Body of pancreas (tissue), 4 donors: Measurements from ENCODE around the gene PRPF8.

Source experiments
- POLR2A ChIP-seq, 3 donors: fragments of 450-650 bp; IDR thresholded peaks; one replicate each; pipeline ENCODE4 v1.6.1; 2016; ENCODE audit warnings: antibody characterized with exemption in 3 of 3, mild to moderate bottlenecking in 2 of 3
- TF ChIP-seq, protein P1 (sequence below), 7 experiments: fragments of 450-650 bp in 4 of 7; fragments of 200-600 bp in 3 of 7; sonication (generic) in 3 of 7; IDR thresholded peaks; one replicate each; pipeline ENCODE4 v1.5.1; 2016 to 2019; ENCODE audit warnings: antibody characterized with exemption in 7 of 7

DNA sequence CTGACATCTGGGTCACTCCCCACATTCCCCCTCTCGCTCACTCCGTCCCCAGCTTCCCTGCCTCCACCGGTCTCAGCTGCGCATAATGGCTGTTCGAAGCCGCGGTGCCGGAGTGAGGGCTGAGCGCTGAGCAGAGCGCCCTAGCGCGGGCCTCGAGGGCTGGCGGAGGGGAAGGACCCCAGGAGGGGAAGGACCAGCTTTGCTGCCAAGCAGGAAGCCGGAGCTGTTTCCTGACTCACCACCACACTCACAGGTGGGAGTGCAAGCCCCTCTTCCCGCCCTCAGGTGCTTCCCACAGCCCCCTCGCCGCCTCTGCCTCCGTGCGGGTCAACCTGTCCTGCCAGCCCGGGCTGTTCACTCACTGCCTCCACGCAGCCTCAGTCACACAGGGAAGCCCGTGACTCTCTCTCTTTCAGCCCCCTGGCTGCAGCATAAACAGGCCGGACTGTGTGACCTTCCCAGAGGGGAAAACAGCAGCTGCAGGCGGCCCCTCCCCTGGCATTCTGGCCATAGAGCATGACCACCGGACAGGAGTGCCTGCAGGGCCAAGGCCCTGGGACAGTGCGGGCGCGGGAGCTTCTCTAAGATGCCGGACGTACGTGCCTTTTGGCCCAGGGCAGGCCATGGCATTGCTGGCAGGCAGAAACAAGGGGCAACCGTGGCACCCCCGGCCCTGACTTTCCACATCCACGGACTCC is 79.7 kb downstream of the PRPF8 start:
- TF ChIP-seq, protein P1, sequence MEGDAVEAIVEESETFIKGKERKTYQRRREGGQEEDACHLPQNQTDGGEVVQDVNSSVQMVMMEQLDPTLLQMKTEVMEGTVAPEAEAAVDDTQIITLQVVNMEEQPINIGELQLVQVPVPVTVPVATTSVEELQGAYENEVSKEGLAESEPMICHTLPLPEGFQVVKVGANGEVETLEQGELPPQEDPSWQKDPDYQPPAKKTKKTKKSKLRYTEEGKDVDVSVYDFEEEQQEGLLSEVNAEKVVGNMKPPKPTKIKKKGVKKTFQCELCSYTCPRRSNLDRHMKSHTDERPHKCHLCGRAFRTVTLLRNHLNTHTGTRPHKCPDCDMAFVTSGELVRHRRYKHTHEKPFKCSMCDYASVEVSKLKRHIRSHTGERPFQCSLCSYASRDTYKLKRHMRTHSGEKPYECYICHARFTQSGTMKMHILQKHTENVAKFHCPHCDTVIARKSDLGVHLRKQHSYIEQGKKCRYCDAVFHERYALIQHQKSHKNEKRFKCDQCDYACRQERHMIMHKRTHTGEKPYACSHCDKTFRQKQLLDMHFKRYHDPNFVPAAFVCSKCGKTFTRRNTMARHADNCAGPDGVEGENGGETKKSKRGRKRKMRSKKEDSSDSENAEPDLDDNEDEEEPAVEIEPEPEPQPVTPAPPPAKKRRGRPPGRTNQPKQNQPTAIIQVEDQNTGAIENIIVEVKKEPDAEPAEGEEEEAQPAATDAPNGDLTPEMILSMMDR (IDR thresholded peaks at IDR 0.05) = no peak
- no peak for TF ChIP-seq POLR2A (IDR thresholded peaks at IDR 0.05)
